ENCODE results near the gene GBP3.
"Not testable (repeated sequence)": the region's sequence is repeated elsewhere in the genome, so short reads cannot be mapped to it uniquely, and the experiment has no call there.

Gene GBP3

DNA sequence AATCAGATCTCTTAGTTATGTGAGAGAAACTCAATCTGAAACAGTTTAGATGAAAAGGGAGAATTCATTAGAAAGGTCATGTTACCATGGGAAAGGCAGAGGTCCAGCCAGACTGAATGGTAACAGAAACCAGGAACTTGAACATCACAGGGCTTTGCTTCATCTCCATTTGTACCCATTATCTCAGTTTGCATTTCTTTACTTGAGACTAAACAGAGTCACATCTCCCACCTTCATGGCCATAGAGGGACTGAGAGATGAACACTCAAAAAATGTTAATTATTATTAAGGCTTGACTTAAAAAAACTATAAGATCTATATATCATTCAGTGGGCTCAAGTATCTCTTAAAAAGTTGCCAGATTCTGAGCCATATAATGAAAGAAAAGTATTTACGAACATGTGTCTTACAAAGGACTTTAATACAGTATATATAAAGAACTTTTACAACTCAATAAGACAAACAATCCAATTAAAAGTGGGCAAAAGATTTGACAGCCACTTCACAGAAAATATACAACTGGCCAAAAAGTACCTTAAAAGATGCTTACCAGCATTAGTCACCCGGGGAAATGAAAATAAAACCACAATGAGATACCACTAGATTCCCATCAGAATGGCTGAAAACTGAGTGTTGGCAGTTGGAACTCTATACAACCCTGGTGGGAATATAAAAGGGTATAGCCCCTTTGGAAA is 43.5 kb downstream of the GBP3 start:
- DNase-seq (ENCODE audit: low read depth, low spot score), result no peak
- Histone ChIP-seq H3K9me3 (ENCODE audit: low read depth, low read length) (no peaks in the 10 kb centered on the region), H3K4me3 (no peak overlapping the region), H3K36me3 (ENCODE audit: insufficient read depth, low read length) (peaks cover 47% of the 10 kb centered on the region), H3K27ac (no peak overlapping the region), H3K9ac (ENCODE audit: insufficient read length) (no peak overlapping the region)
- TF ChIP-seq EZH2 (IDR thresholded peaks at IDR 0.05) (no peak), POLR2AphosphoS5 (IDR thresholded peaks at IDR 0.05; ENCODE audit: borderline replicate concordance, low read depth, low read length) (no peak), FOXP2 (optimal IDR thresholded peaks at IDR 0.05; ENCODE audit: control extremely low read depth, extremely low read length, insufficient read depth) (no peak)

DNA sequence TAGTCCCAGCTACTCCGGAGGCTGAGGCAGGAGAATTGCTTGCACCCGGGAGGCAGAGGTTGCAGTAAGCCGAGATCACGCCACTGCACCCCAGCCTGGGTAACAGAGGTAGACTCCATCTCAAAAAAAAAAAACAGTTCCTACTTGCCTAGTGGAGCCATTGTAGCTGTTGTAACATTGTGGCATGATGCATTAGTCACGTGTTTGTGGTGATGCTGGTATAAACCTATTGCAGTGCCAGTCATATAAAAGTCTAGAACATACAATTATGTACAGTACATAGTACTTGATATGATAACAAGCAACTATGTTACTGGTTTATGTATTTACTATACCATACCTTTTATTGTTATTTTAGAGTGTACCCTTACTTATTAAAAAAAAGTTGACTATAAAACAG is 46.4 kb downstream of the GBP3 start:
- no peak overlapping the region for H3K9ac ChIP-seq (ENCODE audit: insufficient read length)
- no peak overlapping the region for H3K27ac ChIP-seq
- H3K9me3 ChIP-seq (ENCODE audit: low read depth, low read length), result no peaks in the 10 kb centered on the region
- H3K4me3 ChIP-seq, result no peak overlapping the region
- DNase-seq (ENCODE audit: low read depth, low spot score), result no peak
- no peak for TF ChIP-seq FOXP2 (optimal IDR thresholded peaks at IDR 0.05; ENCODE audit: control extremely low read depth, extremely low read length, insufficient read depth)
- no peak for TF ChIP-seq EZH2 (IDR thresholded peaks at IDR 0.05)
- no peak for TF ChIP-seq POLR2AphosphoS5 (IDR thresholded peaks at IDR 0.05; ENCODE audit: borderline replicate concordance, low read depth, low read length)
- H3K36me3 ChIP-seq (ENCODE audit: insufficient read depth, low read length), result peaks cover 31% of the 10 kb centered on the region

DNA sequence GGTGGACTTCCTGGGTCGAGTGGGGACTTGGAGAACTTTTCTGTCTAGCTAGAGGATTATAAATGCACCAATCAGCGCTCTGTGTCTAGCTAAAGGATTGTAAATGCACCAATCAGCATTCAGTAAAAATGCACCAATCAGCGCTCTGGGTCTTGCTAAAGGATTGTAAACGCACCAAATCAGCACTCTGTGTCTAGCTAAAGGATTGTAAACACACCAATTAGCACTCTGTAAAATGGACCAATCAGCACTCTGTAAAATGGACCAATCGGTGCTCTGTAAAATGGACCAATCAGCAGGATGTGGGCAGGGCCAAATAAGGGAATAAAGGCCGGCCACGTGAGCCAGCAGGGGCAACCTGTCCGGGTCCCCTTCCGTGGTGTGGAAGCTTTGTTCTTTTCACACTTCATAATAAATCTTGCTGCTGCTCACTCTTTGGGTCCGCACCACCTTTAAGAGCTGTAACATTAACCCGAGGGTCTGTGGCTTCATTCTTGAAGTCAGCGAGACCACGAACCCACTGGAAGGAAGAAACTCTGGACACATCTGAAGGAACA is 48.0 kb downstream of the GBP3 start:
- peaks cover 24% of the 10 kb centered on the region for H3K36me3 ChIP-seq (ENCODE audit: insufficient read depth, low read length)
- not testable (repeated sequence) for H3K27ac ChIP-seq; H3K9ac ChIP-seq (ENCODE audit: insufficient read length); H3K4me3 ChIP-seq; H3K9me3 ChIP-seq (ENCODE audit: low read depth, low read length); DNase-seq (ENCODE audit: low read depth, low spot score)

DNA sequence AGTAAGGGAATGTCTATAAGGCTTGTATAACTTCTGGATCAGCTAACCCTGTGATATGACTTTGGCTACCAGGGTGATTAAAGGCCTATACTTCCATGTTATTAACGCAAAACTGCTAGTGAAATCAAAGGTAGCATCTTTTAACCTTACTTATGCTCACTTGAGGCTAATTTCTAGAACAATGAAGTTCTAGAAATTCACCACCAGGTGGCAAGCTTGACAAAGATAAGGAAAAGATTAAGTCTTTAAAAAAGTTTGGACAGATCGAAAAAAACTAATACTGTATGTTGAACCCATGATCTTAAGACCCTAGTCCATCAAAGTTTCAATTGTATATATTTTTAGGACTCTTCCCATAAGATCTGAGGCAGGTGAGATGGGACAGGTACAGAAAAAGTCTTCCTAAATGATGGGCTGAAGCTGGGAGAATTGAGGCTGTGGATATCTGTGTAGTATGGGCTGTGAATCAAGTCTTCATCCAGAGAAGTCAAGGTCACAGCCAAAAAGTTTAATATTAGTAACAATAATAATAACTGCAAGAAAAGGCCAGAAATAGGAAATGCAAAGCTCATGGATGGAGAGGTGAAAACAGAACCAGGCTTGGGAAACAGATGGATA is 49.0 kb downstream of the GBP3 start:
- H3K9me3 ChIP-seq (ENCODE audit: low read depth, low read length), result no peaks in the 10 kb centered on the region
- H3K9ac ChIP-seq (ENCODE audit: insufficient read length), result no peak overlapping the region
- DNase-seq (ENCODE audit: low read depth, low spot score), result no peak
- TF ChIP-seq FOXP2 (optimal IDR thresholded peaks at IDR 0.05; ENCODE audit: control extremely low read depth, extremely low read length, insufficient read depth), result no peak
- TF ChIP-seq EZH2 (IDR thresholded peaks at IDR 0.05), result no peak
- no peak overlapping the region for H3K4me3 ChIP-seq
- no peak overlapping the region for H3K27ac ChIP-seq
- peaks cover 25% of the 10 kb centered on the region for H3K36me3 ChIP-seq (ENCODE audit: insufficient read depth, low read length)

DNA sequence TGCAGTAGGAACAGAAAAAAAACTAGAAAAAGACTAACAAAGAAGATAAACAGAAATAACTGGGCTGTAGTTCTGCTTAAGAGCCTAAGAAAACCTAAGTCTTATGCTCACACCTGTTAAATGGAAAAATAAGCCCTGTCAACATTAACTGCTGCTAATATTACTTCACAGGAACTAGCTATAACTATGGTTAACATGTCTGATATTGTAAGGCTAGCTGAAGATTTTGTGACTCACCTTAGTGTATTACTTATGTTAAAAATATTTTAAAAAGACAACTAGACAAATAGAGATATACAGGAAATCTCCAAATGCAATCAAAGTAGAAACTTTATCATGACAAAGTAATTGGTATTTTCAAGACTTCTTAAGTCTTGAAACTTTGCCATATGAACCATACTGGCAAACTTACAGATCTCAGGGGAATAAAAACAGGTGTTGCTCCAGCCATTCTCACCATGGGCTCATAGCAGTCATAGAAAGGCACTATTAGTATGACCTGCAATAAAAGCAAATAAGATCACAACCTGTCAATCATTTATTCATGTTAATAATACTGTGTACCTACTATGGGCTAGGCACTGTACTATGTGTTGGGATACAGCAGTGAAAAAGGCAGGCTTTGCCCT is 60.9 kb downstream of the GBP3 start:
- Histone ChIP-seq H3K27ac (no peak overlapping the region), H3K4me3 (no peak overlapping the region), H3K36me3 (ENCODE audit: insufficient read depth, low read length) (peaks cover 81% of the 10 kb centered on the region), H3K9me3 (ENCODE audit: low read depth, low read length) (no peaks in the 10 kb centered on the region), H3K9ac (ENCODE audit: insufficient read length) (no peak overlapping the region)
- no peak for TF ChIP-seq FOXP2 (optimal IDR thresholded peaks at IDR 0.05; ENCODE audit: control extremely low read depth, extremely low read length, insufficient read depth)
- no peak for TF ChIP-seq POLR2AphosphoS5 (IDR thresholded peaks at IDR 0.05; ENCODE audit: borderline replicate concordance, low read depth, low read length)
- TF ChIP-seq EZH2 (IDR thresholded peaks at IDR 0.05), result no peak
- DNase-seq (ENCODE audit: low read depth, low spot score), result no peak

DNA sequence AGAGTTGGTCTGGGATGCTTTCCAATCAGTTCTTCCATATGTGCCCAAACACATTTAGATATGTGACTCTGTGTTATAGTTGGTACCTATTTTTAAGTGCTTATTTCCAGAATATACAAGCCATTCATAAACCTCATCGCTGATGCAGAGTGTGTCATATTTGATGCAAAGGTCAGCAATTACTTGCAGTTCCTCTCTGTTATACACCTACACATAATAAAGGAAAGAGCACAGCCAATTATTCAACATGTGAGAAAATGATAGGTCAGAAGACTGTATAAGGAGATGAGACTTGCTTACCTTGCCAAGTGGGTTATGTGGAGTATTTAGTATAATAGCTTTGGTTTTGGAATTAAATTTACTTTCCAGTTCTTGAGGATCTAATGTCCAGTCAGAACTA is 61.6 kb downstream of the GBP3 start:
- H3K36me3 ChIP-seq (ENCODE audit: insufficient read depth, low read length), result peaks cover 84% of the 10 kb centered on the region
- DNase-seq (ENCODE audit: low read depth, low spot score), result no peak

More for the DNA sequence above, 61.6 kb downstream of the GBP3 start:
- Histone ChIP-seq H3K27ac (no peak overlapping the region), H3K9me3 (ENCODE audit: low read depth, low read length) (no peaks in the 10 kb centered on the region), H3K4me3 (no peak overlapping the region), H3K9ac (ENCODE audit: insufficient read length) (no peak overlapping the region)
- TF ChIP-seq EZH2 (IDR thresholded peaks at IDR 0.05) (no peak), FOXP2 (optimal IDR thresholded peaks at IDR 0.05; ENCODE audit: control extremely low read depth, extremely low read length, insufficient read depth) (no peak)

Data from SK-N-MC (cell line).